Measurements from ENCODE around the gene ZNF79.

Gene ZNF79

DNA sequence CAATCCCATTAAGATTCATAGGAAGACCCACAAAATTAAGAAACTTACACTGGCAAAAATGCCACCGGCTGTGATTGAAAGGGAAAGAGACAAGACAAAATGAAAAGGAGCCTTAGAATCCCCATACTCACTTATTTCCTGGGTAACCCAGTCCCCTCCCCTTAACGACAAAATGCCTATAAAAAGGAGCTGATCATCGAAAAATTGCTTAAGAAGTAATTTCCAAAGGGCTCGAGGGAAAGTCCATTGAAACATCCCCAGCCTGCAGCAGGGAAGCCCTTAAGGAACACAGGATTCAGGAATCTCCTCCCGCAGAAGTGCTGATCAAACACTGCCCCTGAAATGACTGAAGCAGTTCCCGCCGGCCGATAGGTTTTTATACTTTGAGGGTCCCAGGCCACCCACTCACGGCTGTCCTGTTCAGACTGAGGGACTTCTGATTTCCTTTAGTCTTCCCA lies 677 bp upstream of the ZNF79 start:
- no peak for TF ChIP-seq CREB1 (IDR thresholded peaks at IDR 0.05; ENCODE audit: low read depth)
- no peak for TF ChIP-seq EP300 (IDR thresholded peaks at IDR 0.05; ENCODE audit: borderline replicate concordance)
- no peak for TF ChIP-seq NFIC (IDR thresholded peaks at IDR 0.05)
- no peak for TF ChIP-seq ZBTB7A (IDR thresholded peaks at IDR 0.05; ENCODE audit: low read depth)
- TF ChIP-seq, protein P1, sequence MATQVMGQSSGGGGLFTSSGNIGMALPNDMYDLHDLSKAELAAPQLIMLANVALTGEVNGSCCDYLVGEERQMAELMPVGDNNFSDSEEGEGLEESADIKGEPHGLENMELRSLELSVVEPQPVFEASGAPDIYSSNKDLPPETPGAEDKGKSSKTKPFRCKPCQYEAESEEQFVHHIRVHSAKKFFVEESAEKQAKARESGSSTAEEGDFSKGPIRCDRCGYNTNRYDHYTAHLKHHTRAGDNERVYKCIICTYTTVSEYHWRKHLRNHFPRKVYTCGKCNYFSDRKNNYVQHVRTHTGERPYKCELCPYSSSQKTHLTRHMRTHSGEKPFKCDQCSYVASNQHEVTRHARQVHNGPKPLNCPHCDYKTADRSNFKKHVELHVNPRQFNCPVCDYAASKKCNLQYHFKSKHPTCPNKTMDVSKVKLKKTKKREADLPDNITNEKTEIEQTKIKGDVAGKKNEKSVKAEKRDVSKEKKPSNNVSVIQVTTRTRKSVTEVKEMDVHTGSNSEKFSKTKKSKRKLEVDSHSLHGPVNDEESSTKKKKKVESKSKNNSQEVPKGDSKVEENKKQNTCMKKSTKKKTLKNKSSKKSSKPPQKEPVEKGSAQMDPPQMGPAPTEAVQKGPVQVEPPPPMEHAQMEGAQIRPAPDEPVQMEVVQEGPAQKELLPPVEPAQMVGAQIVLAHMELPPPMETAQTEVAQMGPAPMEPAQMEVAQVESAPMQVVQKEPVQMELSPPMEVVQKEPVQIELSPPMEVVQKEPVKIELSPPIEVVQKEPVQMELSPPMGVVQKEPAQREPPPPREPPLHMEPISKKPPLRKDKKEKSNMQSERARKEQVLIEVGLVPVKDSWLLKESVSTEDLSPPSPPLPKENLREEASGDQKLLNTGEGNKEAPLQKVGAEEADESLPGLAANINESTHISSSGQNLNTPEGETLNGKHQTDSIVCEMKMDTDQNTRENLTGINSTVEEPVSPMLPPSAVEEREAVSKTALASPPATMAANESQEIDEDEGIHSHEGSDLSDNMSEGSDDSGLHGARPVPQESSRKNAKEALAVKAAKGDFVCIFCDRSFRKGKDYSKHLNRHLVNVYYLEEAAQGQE (IDR thresholded peaks at IDR 0.05; ENCODE audit: low read depth): no peak
- no peak for TF ChIP-seq USF1 (IDR thresholded peaks at IDR 0.05)
- no peak for TF ChIP-seq TCF12 (IDR thresholded peaks at IDR 0.05; ENCODE audit: low read depth)
- no peak for TF ChIP-seq TAF1 (IDR thresholded peaks at IDR 0.05; ENCODE audit: low read depth)
- no peak for TF ChIP-seq FOXM1 (IDR thresholded peaks at IDR 0.05; ENCODE audit: borderline replicate concordance, low read depth)
- TF ChIP-seq RAD21 (IDR thresholded peaks at IDR 0.05; ENCODE audit: low read depth): no peak
- TF ChIP-seq CEBPB (IDR thresholded peaks at IDR 0.05): no peak
- TF ChIP-seq MAX (IDR thresholded peaks at IDR 0.05): no peak
- TF ChIP-seq YY1 (IDR thresholded peaks at IDR 0.05; ENCODE audit: low read depth): no peak
- no peak for TF ChIP-seq EGR1 (IDR thresholded peaks at IDR 0.05)
- no peak for TF ChIP-seq TEAD4 (IDR thresholded peaks at IDR 0.05)

DNA sequence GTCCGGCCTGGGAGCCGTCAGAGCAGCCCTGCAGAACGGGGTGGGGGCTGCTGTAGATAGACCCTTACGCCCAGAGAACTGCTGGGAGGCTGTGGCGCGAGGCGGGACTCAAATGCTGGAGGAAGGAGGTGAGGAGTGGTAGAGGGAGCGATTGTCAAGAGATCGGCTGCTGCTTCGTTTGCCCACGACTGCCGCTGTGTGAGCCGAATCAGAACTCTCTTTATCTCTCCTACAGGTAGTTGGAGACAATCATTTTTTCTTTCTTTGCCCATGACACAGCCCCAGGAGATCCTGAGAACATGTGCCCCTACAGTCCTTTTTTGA lies 456 bp downstream of the ZNF79 start:
- TF ChIP-seq EP300 (IDR thresholded peaks at IDR 0.05; ENCODE audit: borderline replicate concordance) (no peak), CEBPB (IDR thresholded peaks at IDR 0.05) (no peak), FOXM1 (IDR thresholded peaks at IDR 0.05; ENCODE audit: borderline replicate concordance, low read depth) (no peak), MAX (IDR thresholded peaks at IDR 0.05) (no peak), ZBTB7A (IDR thresholded peaks at IDR 0.05; ENCODE audit: low read depth) (no peak), CREB1 (IDR thresholded peaks at IDR 0.05; ENCODE audit: low read depth) (no peak), TCF12 (IDR thresholded peaks at IDR 0.05; ENCODE audit: low read depth) (no peak), USF1 (IDR thresholded peaks at IDR 0.05) (no peak), NFIC (IDR thresholded peaks at IDR 0.05) (no peak), RAD21 (IDR thresholded peaks at IDR 0.05; ENCODE audit: low read depth) (no peak)
- TF ChIP-seq, protein P1 (IDR thresholded peaks at IDR 0.05; ENCODE audit: low read depth): no peak

DNA sequence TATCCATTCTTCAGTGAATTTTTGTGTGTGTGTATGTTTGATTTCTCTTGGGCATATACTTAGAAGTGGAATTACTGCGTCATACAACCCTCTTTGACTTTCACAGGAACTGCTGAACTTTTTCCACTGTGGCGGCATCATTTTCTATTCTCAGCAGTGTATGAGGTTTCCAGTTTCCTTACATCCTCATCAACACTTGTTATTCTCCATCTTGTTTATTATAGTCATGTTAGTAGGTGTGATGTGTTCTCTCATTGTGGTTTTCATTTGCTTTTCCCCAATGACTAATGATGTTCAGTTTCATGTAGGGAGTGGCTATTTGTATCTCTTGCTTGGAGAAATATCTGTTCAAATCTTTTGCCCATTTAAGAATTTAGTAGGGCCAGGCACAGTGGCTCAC lies 2.6 kb downstream of the ZNF79 start:
- TF ChIP-seq EGR1 (IDR thresholded peaks at IDR 0.05) (no peak), CEBPB (IDR thresholded peaks at IDR 0.05) (no peak), TCF12 (IDR thresholded peaks at IDR 0.05; ENCODE audit: low read depth) (no peak), MAX (IDR thresholded peaks at IDR 0.05) (no peak), FOXM1 (IDR thresholded peaks at IDR 0.05; ENCODE audit: borderline replicate concordance, low read depth) (no peak), USF1 (IDR thresholded peaks at IDR 0.05) (no peak), NFIC (IDR thresholded peaks at IDR 0.05) (no peak), YY1 (IDR thresholded peaks at IDR 0.05; ENCODE audit: low read depth) (no peak), ZBTB7A (IDR thresholded peaks at IDR 0.05; ENCODE audit: low read depth) (no peak), RAD21 (IDR thresholded peaks at IDR 0.05; ENCODE audit: low read depth) (no peak), CREB1 (IDR thresholded peaks at IDR 0.05; ENCODE audit: low read depth) (no peak), EP300 (IDR thresholded peaks at IDR 0.05; ENCODE audit: borderline replicate concordance) (no peak), TAF1 (IDR thresholded peaks at IDR 0.05; ENCODE audit: low read depth) (no peak), TEAD4 (IDR thresholded peaks at IDR 0.05) (no peak)
- TF ChIP-seq, protein P1 (IDR thresholded peaks at IDR 0.05; ENCODE audit: low read depth): no peak

GRCh38 chr9:127428348-127428747 lies 4.2 kb downstream of the ZNF79 start:
- TF ChIP-seq ZBTB7A (IDR thresholded peaks at IDR 0.05; ENCODE audit: low read depth) (no peak), CREB1 (IDR thresholded peaks at IDR 0.05; ENCODE audit: low read depth) (no peak), YY1 (IDR thresholded peaks at IDR 0.05; ENCODE audit: low read depth) (no peak), TAF1 (IDR thresholded peaks at IDR 0.05; ENCODE audit: low read depth) (no peak), TCF12 (IDR thresholded peaks at IDR 0.05; ENCODE audit: low read depth) (no peak), CEBPB (IDR thresholded peaks at IDR 0.05) (no peak)
- TF ChIP-seq, protein P1 (IDR thresholded peaks at IDR 0.05; ENCODE audit: low read depth): no peak

Measured in Ishikawa (cell line).